HepG2 (cell line): ENCODE results near the gene MLN. TPM values are rescaled to one million over a fixed set of nuclear protein-coding genes. Genes with fewer than 3 reads are reported as not detected.

Experiments used
- FUBP1 ChIP-seq: sonication (generic); formaldehyde crosslinking; IDR thresholded peaks from 2 replicates; pipeline ENCODE4 v1.5.1; 2020; ENCODE audit warnings: missing genetic modification reagents, mild to moderate bottlenecking, borderline replicate concordance
- HMG20B ChIP-seq: conservative IDR thresholded peaks from 2 replicates; pipeline ENCODE4 v1.6.1; 2016; ENCODE audit warnings: missing genetic modification reagents, missing compliant biosample characterization
- IKZF1 ChIP-seq: fragments of 450-650 bp; IDR thresholded peaks from 2 replicates; pipeline ENCODE4 v1.7.1; 2016
- IKZF4 ChIP-seq: sonication (generic); formaldehyde crosslinking; IDR thresholded peaks from 2 replicates; pipeline ENCODE4 v1.5.1; 2020; ENCODE audit warnings: borderline replicate concordance, mild to moderate bottlenecking, low read depth, missing genetic modification reagents; ENCODE audit errors: not compliant biosample characterization
- KAT2B ChIP-seq: fragments of 150-350 bp; IDR thresholded peaks from 2 replicates; pipeline ENCODE4 v1.6.1; 2014; ENCODE audit warnings: low read depth, low read length, borderline replicate concordance
- NCOA1 ChIP-seq: sonication (generic); formaldehyde crosslinking; IDR thresholded peaks from 2 replicates; pipeline ENCODE4 v1.9.0; 2021; ENCODE audit warnings: missing genetic modification reagents
- PLRG1 ChIP-seq: fragments of 450-650 bp; conservative IDR thresholded peaks from 2 replicates; pipeline ENCODE4 v1.6.1; 2016
- SNRNP70 ChIP-seq: fragments of 200-400 bp; formaldehyde crosslinking; IDR thresholded peaks from 2 replicates; pipeline ENCODE4 v1.6.1; 2017; ENCODE audit warnings: mild to moderate bottlenecking, low read depth, low read length, moderate library complexity
- TP53 ChIP-seq: sonication (generic); formaldehyde crosslinking; conservative IDR thresholded peaks from 2 replicates; pipeline ENCODE4 v1.4.0; 2020; ENCODE audit warnings: missing genetic modification reagents
- TRIM22 ChIP-seq: fragments of 450-650 bp; IDR thresholded peaks from 2 replicates; pipeline ENCODE4 v1.6.1; 2017
- ZFP37 ChIP-seq: sonication (generic); formaldehyde crosslinking; IDR thresholded peaks from 2 replicates; pipeline ENCODE4 v1.4.0; 2020; ENCODE audit warnings: missing genetic modification reagents, borderline replicate concordance
- ZNF329 ChIP-seq: sonication (generic); formaldehyde crosslinking; IDR thresholded peaks from 2 replicates; pipeline ENCODE4 v1.9.0; 2021; ENCODE audit warnings: low read depth, mild to moderate bottlenecking, missing genetic modification reagents
- ZNF543 ChIP-seq: sonication (generic); formaldehyde crosslinking; IDR thresholded peaks from 2 replicates; pipeline ENCODE4 v1.4.0; 2020; ENCODE audit warnings: mild to moderate bottlenecking, missing genetic modification reagents
- ZNF569 ChIP-seq: sonication (generic); formaldehyde crosslinking; IDR thresholded peaks from 2 replicates; pipeline ENCODE4 v1.5.0; 2020; ENCODE audit warnings: mild to moderate bottlenecking, missing genetic modification reagents, moderate library complexity, borderline replicate concordance
- ZNF7 ChIP-seq: IDR thresholded peaks from 2 replicates; pipeline ENCODE4 v1.6.1; 2016; ENCODE audit warnings: missing biosample characterization, missing genetic modification reagents
- ZNF713 ChIP-seq: sonication (generic); formaldehyde crosslinking; IDR thresholded peaks from 2 replicates; pipeline ENCODE4 v1.4.0; 2020; ENCODE audit warnings: mild to moderate bottlenecking, missing genetic modification reagents
- ZSCAN25 ChIP-seq: sonication (generic); formaldehyde crosslinking; IDR thresholded peaks from 2 replicates; pipeline ENCODE4 v1.8.0; 2022; ENCODE audit warnings: mild to moderate bottlenecking, missing genetic modification reagents
- polyA plus RNA-seq, 8 experiments: library from polyadenylated mRNA; depleted of rRNA in 3 of 8; stranded (reverse) in 7 of 8; unstranded in 1 of 8; fragments of >200 nt; fragmentation: Illumina TruSeq in 4 of 8; extraction: Trizol in 4 of 8; gene quantifications; 2 replicates each; pipeline versions ENCODE4 v1.2.1 to v1.2.3, GENCODE V29; 2011 to 2016; ENCODE audit warnings: low read depth in 4 of 8, missing spikeins in 1 of 8, mixed read lengths in 1 of 8; ENCODE audit not compliant: insufficient read depth in 1 of 8
- total RNA-seq, 5 experiments: library from RNA; depleted of rRNA; stranded (reverse); fragments of >200 nt; fragmentation: Illumina TruSeq; extraction: Trizol; gene quantifications; 2 replicates each; pipeline ENCODE4 v1.2.3, GENCODE V29; 2016; ENCODE audit warnings: low read depth in 1 of 5
- TF ChIP-seq, protein P1 (sequence below): sonication (generic); formaldehyde crosslinking; IDR thresholded peaks from 2 replicates; pipeline ENCODE4 v1.4.0; 2020; ENCODE audit warnings: missing genetic modification reagents
- TF ChIP-seq, protein P2 (sequence below): sonication (generic); formaldehyde crosslinking; IDR thresholded peaks from 2 replicates; pipeline ENCODE4 v1.5.1; 2020; ENCODE audit warnings: missing genetic modification reagents, mild to moderate bottlenecking, borderline replicate concordance

MLN gene
- total and polyA plus RNA-seq, 2 of the 13 experiments (the other 11 are each of a cell fraction or from before 2014, with no cell fraction given), result not detected

GRCh38 chr6:33787954-33788693 lies 15.7 kb downstream of the MLN start (continued):
- TF ChIP-seq, protein P1, sequence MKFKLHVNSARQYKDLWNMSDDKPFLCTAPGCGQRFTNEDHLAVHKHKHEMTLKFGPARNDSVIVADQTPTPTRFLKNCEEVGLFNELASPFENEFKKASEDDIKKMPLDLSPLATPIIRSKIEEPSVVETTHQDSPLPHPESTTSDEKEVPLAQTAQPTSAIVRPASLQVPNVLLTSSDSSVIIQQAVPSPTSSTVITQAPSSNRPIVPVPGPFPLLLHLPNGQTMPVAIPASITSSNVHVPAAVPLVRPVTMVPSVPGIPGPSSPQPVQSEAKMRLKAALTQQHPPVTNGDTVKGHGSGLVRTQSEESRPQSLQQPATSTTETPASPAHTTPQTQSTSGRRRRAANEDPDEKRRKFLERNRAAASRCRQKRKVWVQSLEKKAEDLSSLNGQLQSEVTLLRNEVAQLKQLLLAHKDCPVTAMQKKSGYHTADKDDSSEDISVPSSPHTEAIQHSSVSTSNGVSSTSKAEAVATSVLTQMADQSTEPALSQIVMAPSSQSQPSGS (CRISPR knock-in tag), result no peak
- no peak for TF ChIP-seq IKZF4
- no peak for TF ChIP-seq SNRNP70
- TF ChIP-seq KAT2B, result no peak
- TF ChIP-seq FUBP1 (CRISPR knock-in tag), result no peak
- no peak for TF ChIP-seq PLRG1
- no peak for TF ChIP-seq ZNF7 (CRISPR knock-in tag)
- TF ChIP-seq ZNF713 (CRISPR knock-in tag), result 0 out of 2 replicates have a peak, but pooled peaks have one; percentile 11
- TF ChIP-seq NCOA1 (CRISPR knock-in tag), result no peak
- no peak for TF ChIP-seq TP53
- TF ChIP-seq HMG20B, result 0 out of 2 replicates have a peak, but pooled peaks have one; percentile 35
- TF ChIP-seq ZFP37 (CRISPR knock-in tag), result no peak
- TF ChIP-seq, protein P2, sequence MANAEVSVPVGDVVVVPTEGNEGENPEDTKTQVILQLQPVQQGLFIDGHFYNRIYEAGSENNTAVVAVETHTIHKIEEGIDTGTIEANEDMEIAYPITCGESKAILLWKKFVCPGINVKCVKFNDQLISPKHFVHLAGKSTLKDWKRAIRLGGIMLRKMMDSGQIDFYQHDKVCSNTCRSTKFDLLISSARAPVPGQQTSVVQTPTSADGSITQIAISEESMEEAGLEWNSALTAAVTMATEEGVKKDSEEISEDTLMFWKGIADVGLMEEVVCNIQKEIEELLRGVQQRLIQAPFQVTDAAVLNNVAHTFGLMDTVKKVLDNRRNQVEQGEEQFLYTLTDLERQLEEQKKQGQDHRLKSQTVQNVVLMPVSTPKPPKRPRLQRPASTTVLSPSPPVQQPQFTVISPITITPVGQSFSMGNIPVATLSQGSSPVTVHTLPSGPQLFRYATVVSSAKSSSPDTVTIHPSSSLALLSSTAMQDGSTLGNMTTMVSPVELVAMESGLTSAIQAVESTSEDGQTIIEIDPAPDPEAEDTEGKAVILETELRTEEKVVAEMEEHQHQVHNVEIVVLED (CRISPR knock-in tag), result peak; percentile 76
- TF ChIP-seq ZNF329, result peak; percentile 8; the same call in 1 of the 2 replicates
- TF ChIP-seq IKZF1, result no peak
- TF ChIP-seq ZNF569 (CRISPR knock-in tag), result no peak
- TF ChIP-seq TRIM22, result no peak
- no peak for TF ChIP-seq ZNF543
- peak; percentile 27 for TF ChIP-seq ZSCAN25 (CRISPR knock-in tag)
